ENCODE measurements around the gene HSPB2. TPM values are rescaled to one million over a fixed set of nuclear protein-coding genes. Genes with fewer than 3 reads are reported as not detected.

Gene HSPB2
- 1 to 10 TPM in 1 of 4 donors, not detected in 3; 1.3 TPM for total RNA-seq

GRCh38 chr11:111912535-111912934 is at the start of gene HSPB2:
TSS of gene HSPB2 (plus strand) at chr11:111912734. CDS start at chr11:111912830, 96 bp downstream.
- in situ Hi-C loops (cut with MboI; ENCODE audit: low pct_ligation_motif_present in 1 of 4, low pct_unique_long_range_greater_than_20kb in 1 of 4, low sequenced_read_pairs in 3 of 4) (no loop called here), intact Hi-C loops (cut with DNase I; ENCODE audit: low total_unique reads) (no loop called here)
- Histone ChIP-seq H3K4me3 (peak within 1 kb of the TSS; percentile 27 to 49 (median 41)), H3K9me3 (no peaks in the 10 kb centered on the region), H3K36me3 (no peaks in the 10 kb centered on the region), H3K27ac (peak within 1 kb of the TSS; percentile 83 to 97 (median 86)), H3K27me3 (no peaks in the 10 kb centered on the region), H3K4me1 (peaks cover 0 to 10% (median 0%) of the 10 kb centered on the region in 4 donors)
- TF ChIP-seq POLR2AphosphoS5 (IDR thresholded peaks at IDR 0.05): no peak
- no peak for TF ChIP-seq EP300 (IDR thresholded peaks at IDR 0.05; ENCODE audit: low read depth)
- no peak for TF ChIP-seq POLR2A (IDR thresholded peaks at IDR 0.05)
- TF ChIP-seq CTCF (IDR thresholded peaks at IDR 0.05): no peak
- 50% methylated on average over 18 of the region's 26 CpGs; no CpG with 5 or more reads in 1 of the 2 donors for WGBS, 2 donors (ENCODE audit: low coverage in 1 of 2)
- no peak for DNase-seq

GRCh38 chr11:111870113-111870512 is 42.4 kb upstream of the HSPB2 start:
- intact Hi-C loops (cut with DNase I; ENCODE audit: low total_unique reads): no loop called here
- peaks cover 0 to 14% (median 11%) of the 10 kb centered on the region in 4 donors for H3K4me1 ChIP-seq
- TF ChIP-seq CTCF (IDR thresholded peaks at IDR 0.05): no peak
- TF ChIP-seq POLR2AphosphoS5 (IDR thresholded peaks at IDR 0.05): no peak
- TF ChIP-seq POLR2A (IDR thresholded peaks at IDR 0.05): no peak
- no peak for TF ChIP-seq EP300 (IDR thresholded peaks at IDR 0.05; ENCODE audit: low read depth)
- H3K27me3 ChIP-seq: no peaks in the 10 kb centered on the region
- peaks cover 0 to 25% (median 8%) of the 10 kb centered on the region in 4 donors for H3K36me3 ChIP-seq
- in situ Hi-C loops (cut with MboI; ENCODE audit: low pct_ligation_motif_present in 1 of 4, low pct_unique_long_range_greater_than_20kb in 1 of 4, low sequenced_read_pairs in 3 of 4): loop anchor here in 2 of 4 donors (10.0 kb wide), 3 partner anchors 55 to 215 kb away; partner anchors contain the start of genes SDHD (in 1 of the 2) and TIMM8B (in 1 of the 2)
- 94 to 100% methylated on average over 1 of the region's 1 CpG for WGBS, 2 donors (ENCODE audit: low coverage in 1 of 2)
- no peak for DNase-seq
- no peaks in the 10 kb centered on the region for H3K9me3 ChIP-seq
- peak overlapping the region in 1 of 4 donors; percentile 85 for H3K4me3 ChIP-seq
- H3K27ac ChIP-seq: peak overlapping the region; percentile 89 to 96 (median 94)

GRCh38 chr11:111870522-111870885 is 42.0 kb upstream of the HSPB2 start:
- Histone ChIP-seq H3K27ac (peak overlapping the region; percentile 89 to 96 (median 94)), H3K4me3 (peak overlapping the region; percentile 85 to 96 (median 94)), H3K27me3 (no peaks in the 10 kb centered on the region), H3K9me3 (no peaks in the 10 kb centered on the region), H3K36me3 (peaks cover 0 to 22% (median 8%) of the 10 kb centered on the region in 4 donors), H3K4me1 (peaks cover 0 to 14% (median 11%) of the 10 kb centered on the region in 4 donors)
- intact Hi-C loops (cut with DNase I; ENCODE audit: low total_unique reads) (no loop called here), in situ Hi-C loops (cut with MboI; ENCODE audit: low pct_ligation_motif_present in 1 of 4, low pct_unique_long_range_greater_than_20kb in 1 of 4, low sequenced_read_pairs in 3 of 4) (loop anchor here in 2 of 4 donors (10.0 kb wide), 3 partner anchors 54 to 214 kb away; partner anchors contain the start of genes SDHD (in 1 of the 2) and TIMM8B (in 1 of the 2))
- DNase-seq: no peak
- TF ChIP-seq POLR2AphosphoS5 (IDR thresholded peaks at IDR 0.05): no peak
- TF ChIP-seq POLR2A (IDR thresholded peaks at IDR 0.05): no peak
- no peak for TF ChIP-seq CTCF (IDR thresholded peaks at IDR 0.05)
- no peak for TF ChIP-seq EP300 (IDR thresholded peaks at IDR 0.05; ENCODE audit: low read depth)

- intact Hi-C loops (cut with DNase I; ENCODE audit: low total_unique reads) (no loop called here), in situ Hi-C loops (cut with MboI; ENCODE audit: low pct_ligation_motif_present in 1 of 4, low pct_unique_long_range_greater_than_20kb in 1 of 4, low sequenced_read_pairs in 3 of 4) (loop anchor here in 2 of 4 donors (10.0 kb wide), 3 partner anchors 54 to 214 kb away; partner anchors contain the start of genes SDHD (in 1 of the 2) and TIMM8B (in 1 of the 2))
- peaks cover 0 to 19% (median 8%) of the 10 kb centered on the region in 4 donors for H3K36me3 ChIP-seq
- TF ChIP-seq EP300 (IDR thresholded peaks at IDR 0.05; ENCODE audit: low read depth): no peak
- TF ChIP-seq CTCF (IDR thresholded peaks at IDR 0.05): peak; percentile 31 to 78 (median 48)
- TF ChIP-seq POLR2A (IDR thresholded peaks at IDR 0.05): no peak
- TF ChIP-seq POLR2AphosphoS5 (IDR thresholded peaks at IDR 0.05): peak; percentile 24 to 72 (median 38)
- H3K27me3 ChIP-seq: no peaks in the 10 kb centered on the region
- H3K4me1 ChIP-seq: peaks cover 0 to 14% (median 11%) of the 10 kb centered on the region in 4 donors
- H3K27ac ChIP-seq: peak within 1 kb of the TSS; percentile 89 to 96 (median 94)
- WGBS, 2 donors (ENCODE audit: low coverage in 1 of 2): 0 to 1% methylated on average over 13 to 48 of the region's 51 CpGs
- peak; percentile 84 for DNase-seq
- H3K4me3 ChIP-seq: peak within 1 kb of the TSS; percentile 85 to 96 (median 94)
- no peaks in the 10 kb centered on the region for H3K9me3 ChIP-seq
Measured at GRCh38 chr11:111870886-111871692, 41.4 kb upstream of the HSPB2 start, which contains the start of gene ALG9. TSS of gene ALG9 (minus strand) at chr11:111871581. CDS start at chr11:111871482, 99 bp downstream.
